GM18507 (cell line): ENCODE results near the gene MBD2.

Experiments
- DNase-seq: peaks from one replicate; pipeline ENCODE4 v3.0.0; 2011; ENCODE audit warnings: low read depth; ENCODE audit not compliant: insufficient read length; ENCODE audit errors: extremely low spot score
- FAIRE-seq: peaks from 2 replicates; lab custom pipeline; 2011; peaks lifted over from hg19 to GRCh38; lab: Jason Lieb, UNC

Gene MBD2

GRCh38 chr18:54161267-54161666 lies 63.2 kb downstream of the MBD2 start:
- FAIRE-seq: no peak
- DNase-seq: no peak

- FAIRE-seq (no peak), DNase-seq (no peak)
Observed at GRCh38 chr18:54159906-54160305, 64.6 kb downstream of the MBD2 start.

- FAIRE-seq (no peak), DNase-seq (no peak)
Observed at GRCh38 chr18:54157646-54158385, 66.7 kb downstream of the MBD2 start.

- FAIRE-seq (no peak), DNase-seq (no peak)
Observed at GRCh38 chr18:54155412-54155811, 69.1 kb downstream of the MBD2 start.

- DNase-seq (no peak), FAIRE-seq (no peak)
Observed at GRCh38 chr18:54154231-54154630, 70.2 kb downstream of the MBD2 start.

DNA sequence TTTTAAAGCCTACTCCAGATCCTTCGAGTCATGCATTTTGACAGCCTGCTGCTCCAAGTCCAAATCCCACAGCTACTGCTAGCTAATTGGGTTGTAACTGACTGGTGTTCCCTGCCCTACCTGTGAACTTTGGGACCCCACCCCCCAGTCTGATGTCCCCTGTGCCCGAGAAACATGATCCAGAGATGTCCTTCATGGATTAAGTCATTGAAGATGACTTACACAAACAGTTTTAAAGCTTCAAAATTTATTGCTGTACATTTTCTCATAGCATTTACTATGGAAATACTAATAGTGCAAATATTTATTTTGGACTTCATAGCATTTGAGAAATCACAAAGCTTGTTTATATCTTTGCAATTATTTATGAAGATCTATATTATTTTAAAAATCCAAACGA lies 73.1 kb downstream of the MBD2 start:
- no peak for FAIRE-seq
- DNase-seq: no peak

DNA sequence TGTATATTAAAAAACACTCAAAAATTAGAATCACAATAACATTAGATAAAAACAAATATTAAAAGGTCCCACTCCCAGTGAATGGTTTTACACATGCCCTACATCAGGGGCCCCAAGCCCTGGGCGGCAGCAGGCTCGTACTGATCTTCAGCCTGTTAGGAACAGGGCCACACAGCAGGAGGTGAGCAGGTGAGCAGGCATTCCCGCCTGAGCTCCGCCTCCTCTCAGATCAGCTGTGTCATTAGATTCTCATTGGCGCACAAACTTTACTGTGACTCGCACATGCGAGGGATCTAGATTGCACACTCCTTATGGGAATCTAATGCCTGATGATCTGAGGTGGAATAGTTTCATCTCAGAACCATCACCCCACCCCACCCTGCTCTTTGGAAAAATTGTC lies 74.2 kb downstream of the MBD2 start:
- FAIRE-seq: no peak

GRCh38 chr18:54149078-54149697 lies 75.3 kb downstream of the MBD2 start:
- DNase-seq: no peak
- FAIRE-seq: peak; percentile 75

More for the DNA sequence above, 74.2 kb downstream of the MBD2 start:
- no peak for DNase-seq

- DNase-seq (no peak), FAIRE-seq (no peak)
Observed at GRCh38 chr18:54148678-54149077, 75.8 kb downstream of the MBD2 start.

GRCh38 chr18:54148151-54148550 lies 76.3 kb downstream of the MBD2 start:
- FAIRE-seq (peak; percentile 38), DNase-seq (no peak)

DNA sequence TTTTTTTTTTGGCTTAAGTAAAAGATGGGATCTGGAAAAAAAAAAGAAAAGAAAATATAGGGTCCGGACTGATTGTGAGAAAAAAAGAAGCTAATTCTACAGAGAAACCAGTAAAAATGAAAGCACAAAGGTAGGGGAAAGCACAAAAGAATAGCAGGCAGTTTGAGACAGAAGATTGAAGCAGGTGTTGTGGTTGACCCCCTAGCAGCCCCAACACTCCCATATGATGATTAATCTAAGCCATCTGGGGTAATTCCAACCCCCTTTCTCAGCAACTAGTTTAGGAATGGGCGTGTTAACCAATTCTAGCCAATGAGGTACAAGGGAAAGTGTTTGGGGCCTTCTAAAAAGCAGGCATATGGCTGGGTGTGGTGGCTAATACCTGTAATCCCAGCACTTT lies 77.0 kb downstream of the MBD2 start:
- peak; percentile 84 for FAIRE-seq
- no peak for DNase-seq

DNA sequence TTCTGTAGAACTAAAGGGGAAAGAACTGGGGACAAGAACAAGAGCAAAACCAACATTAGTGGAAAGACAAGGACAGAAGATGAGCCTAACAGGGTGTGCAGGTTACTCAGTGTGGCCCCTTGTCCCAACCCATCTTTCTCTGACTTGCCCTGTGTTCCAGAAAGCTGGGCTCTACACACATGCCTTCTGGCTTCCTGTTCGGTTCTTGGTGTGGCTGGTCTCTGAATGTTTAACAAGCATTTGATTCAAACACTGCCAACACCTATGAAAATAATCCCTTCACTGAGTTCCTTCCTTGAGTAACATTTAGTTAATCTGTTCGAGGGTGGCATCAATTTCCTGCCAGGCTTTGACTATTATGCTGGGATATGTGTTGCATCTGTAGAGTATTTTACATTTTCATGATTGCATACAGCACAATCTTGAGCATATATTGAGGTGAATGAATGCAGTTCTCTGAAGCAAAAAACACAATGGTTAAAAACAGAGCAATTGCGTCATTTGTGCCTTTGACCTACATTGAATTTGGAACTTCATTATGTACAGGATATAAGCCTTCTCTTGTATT lies 83.3 kb downstream of the MBD2 start:
- FAIRE-seq (no peak), DNase-seq (no peak)

- FAIRE-seq (no peak), DNase-seq (no peak)
Observed at GRCh38 chr18:54140641-54141040, 83.8 kb downstream of the MBD2 start.

- no peak for FAIRE-seq
- no peak for DNase-seq
Observed at GRCh38 chr18:54135216-54135615, 89.3 kb downstream of the MBD2 start.

GRCh38 chr18:54134053-54134452 lies 90.4 kb downstream of the MBD2 start:
- DNase-seq (no peak), FAIRE-seq (no peak)

DNA sequence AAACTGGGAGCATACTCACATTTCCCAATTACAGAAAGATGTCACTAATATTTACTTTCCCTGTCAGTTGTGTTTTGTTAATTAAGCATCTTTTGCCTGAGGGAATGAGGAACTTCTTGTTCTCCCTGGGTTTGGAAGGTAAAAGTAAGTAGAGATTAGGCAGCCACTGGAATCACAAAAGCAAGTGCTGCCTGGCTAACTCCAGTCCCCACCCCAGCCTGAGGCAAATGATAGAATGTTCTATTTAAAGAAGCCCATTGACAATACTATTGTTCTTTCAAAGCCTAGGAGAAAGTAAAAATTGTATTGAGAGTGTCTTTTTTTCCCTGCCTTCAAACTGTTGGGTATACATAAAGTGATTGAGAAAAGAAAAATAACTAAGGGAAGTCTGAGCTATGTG lies 93.8 kb downstream of the MBD2 start:
- no peak for FAIRE-seq
- DNase-seq: no peak

DNA sequence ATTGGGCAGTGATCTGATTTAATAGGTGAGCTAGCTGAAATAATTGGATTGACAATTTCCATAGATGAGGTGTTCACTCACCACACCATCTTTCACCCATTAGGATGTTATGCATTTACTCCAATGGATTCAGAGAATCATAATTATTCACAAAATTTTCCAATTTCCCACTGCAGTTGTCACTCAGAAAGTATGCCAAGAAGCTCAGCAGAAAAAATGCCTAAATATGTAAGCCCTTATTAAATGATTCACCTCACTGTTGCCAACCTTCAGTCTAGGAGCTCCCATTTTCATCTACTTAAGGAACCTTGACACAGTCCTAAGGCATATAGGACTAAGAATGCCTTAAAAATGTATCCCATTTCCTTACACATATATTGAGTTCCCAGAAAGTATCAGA lies 94.3 kb downstream of the MBD2 start:
- FAIRE-seq (no peak), DNase-seq (no peak)

DNA sequence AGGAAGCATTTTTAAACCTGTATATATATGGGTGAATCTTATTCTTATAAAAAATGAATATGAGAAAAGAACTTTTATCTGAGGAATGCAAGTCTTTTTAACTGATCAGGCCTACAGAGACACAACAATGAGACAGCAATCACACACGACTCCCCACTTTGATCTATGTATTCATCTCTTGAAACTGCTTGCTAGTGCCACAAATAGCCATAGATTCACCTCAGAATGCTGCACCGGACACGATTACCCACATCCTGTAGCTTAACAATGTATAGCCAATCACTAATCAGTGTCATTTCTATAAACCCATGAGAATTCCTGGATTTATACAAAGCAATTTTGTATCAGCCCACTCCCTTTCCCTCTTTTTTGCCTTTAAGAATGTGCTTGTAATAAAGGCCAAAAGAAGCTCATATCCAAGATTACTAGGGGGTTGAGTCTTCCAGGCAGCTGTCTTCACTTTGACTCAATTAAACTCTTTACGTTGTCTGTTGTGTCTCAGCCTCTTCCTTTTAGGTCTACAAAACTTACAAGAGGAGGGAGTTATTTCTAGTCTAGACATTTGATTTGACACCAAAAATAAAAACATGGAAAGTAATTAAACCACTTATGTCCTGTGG lies 94.9 kb downstream of the MBD2 start:
- FAIRE-seq (peak; percentile 83), DNase-seq (peak; percentile 15)

DNA sequence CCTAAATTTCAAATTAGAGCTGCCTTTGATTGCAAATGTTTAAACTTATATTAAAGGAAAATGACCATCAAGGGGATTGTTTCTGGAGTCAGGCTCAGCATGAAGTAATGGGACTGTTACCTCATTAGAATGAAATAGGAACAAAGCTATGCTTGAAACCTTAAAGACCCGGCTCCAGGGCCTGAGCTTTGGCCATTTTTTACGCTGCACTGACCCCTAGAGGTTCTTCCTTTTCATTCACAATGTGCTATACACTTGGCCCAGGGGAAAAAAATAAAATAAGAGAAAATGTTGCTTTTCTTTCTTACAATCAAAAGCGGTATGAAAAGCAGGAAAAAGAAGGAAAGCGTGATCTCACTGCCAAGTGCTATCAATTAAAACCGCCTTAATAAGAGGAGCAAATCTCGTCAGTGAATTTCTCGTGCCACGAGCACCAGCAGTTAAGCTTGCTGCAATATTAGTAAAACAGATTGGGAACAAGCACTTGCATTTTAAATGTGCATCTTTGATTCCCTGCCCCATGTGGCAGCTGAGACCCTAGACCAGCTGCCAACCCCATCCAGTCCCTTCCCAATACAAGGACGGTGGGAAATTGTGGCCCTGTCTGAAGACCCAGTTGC lies 96.6 kb downstream of the MBD2 start:
- peak; percentile 73 for FAIRE-seq
- no peak for DNase-seq

GRCh38 chr18:54125429-54125828 lies 99.0 kb downstream of the MBD2 start:
- FAIRE-seq: no peak
- no peak for DNase-seq
